ENCODE results near the gene PPM1L.

PPM1L gene

DNA sequence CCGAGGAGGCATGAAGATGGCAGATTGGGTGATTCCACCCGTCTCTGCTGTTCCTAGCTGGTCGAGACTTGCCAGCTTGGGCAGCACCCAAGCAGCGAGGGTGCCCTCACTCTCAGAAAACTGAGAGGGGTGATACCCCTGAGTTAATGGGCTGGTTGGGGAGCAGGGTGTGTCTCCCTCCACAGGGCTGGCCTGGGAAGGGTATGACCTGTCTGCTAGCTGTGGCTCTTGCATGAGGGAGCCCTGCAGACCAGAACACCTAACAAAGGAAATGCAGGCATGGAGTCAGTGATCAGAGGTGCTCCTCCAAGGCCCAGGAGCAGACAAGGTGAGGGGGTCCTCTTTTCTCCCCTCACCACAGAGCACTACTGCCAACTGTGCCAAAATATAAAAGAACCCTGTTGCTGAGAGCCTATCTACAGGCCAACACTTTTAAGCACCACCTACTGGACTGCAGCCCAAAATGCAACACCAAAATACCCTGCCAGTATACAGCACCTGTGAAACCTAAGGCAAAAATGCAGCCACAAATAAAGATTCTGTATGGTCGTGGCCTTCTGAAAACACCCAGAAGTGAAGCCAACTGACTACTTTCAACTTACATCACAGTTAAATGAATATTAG lies 35.8 kb upstream of the PPM1L start:
- Histone ChIP-seq H3K27ac (ENCODE audit: low read depth, low read length) (no peak overlapping the region), H2BK120ac (ENCODE audit: low read depth, low read length) (no peak overlapping the region)

DNA sequence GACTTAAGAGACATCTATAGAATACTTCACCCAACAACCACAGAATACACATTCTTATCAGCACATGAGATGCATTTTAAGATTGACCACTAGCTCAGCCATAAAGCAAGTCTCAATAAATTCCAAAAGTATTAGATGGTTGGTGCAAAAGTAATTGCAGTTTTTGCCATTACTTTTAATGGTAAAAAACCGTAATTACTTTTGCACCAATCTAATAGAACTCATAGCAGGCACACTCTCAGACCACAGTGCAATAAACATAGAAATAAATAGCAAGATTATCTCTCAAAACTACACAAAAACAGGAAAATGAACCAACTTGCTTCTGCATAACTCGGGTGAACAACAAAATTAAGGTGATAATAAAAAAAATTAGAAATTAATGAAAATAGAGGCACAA lies 33.7 kb upstream of the PPM1L start:
- Histone ChIP-seq H3K36me3 (ENCODE audit: control insufficient read depth, insufficient read depth, low read length) (no peaks in the 10 kb centered on the region), H3K79me1 (ENCODE audit: low read length) (no peaks in the 10 kb centered on the region), H3K23ac (ENCODE audit: low read length) (no peak overlapping the region), H3K79me2 (ENCODE audit: control insufficient read depth, insufficient read depth, low read length) (no peaks in the 10 kb centered on the region), H3K4ac (ENCODE audit: low read depth, low read length) (no peak overlapping the region), H3K9ac (ENCODE audit: low read length) (no peak overlapping the region), H3K27ac (ENCODE audit: low read depth, low read length) (no peak overlapping the region), H3K27me3 (ENCODE audit: insufficient read depth, low read length, poor library complexity) (no peaks in the 10 kb centered on the region), H2BK5ac (ENCODE audit: low read length) (no peak overlapping the region), H4K8ac (ENCODE audit: low read depth, low read length) (no peak overlapping the region), H2AK5ac (ENCODE audit: low read length) (no peak overlapping the region), H3K4me2 (ENCODE audit: low read length) (no peak overlapping the region), H3K4me3 (ENCODE audit: low read length) (no peak overlapping the region), H3K18ac (ENCODE audit: low read length) (no peak overlapping the region), H4K5ac (ENCODE audit: low read length) (no peak overlapping the region), H3K56ac (ENCODE audit: low read length) (no peak overlapping the region), H2BK15ac (replicated peaks; ENCODE audit: low read depth) (no peak overlapping the region), H2BK120ac (ENCODE audit: low read depth, low read length) (no peak overlapping the region), H3K4me1 (ENCODE audit: control insufficient read depth, low read depth, low read length) (no peaks in the 10 kb centered on the region)
- DNase-seq: no peak
- no CpG with 5 or more reads among the region's 2 CpGs for WGBS (ENCODE audit: extremely low coverage, insufficient coverage, low lambda C conversion rate)

More for the DNA sequence above, 35.8 kb upstream of the PPM1L start:
- DNase-seq: peak; percentile 54
- H3K4me3 ChIP-seq (ENCODE audit: low read length): no peak overlapping the region
- H4K5ac ChIP-seq (ENCODE audit: low read length): no peak overlapping the region
- no peaks in the 10 kb centered on the region for H3K27me3 ChIP-seq (ENCODE audit: insufficient read depth, low read length, poor library complexity)
- H3K9ac ChIP-seq (ENCODE audit: low read length): no peak overlapping the region
- H3K4me1 ChIP-seq (ENCODE audit: control insufficient read depth, low read depth, low read length): no peaks in the 10 kb centered on the region
- no peak overlapping the region for H2AK5ac ChIP-seq (ENCODE audit: low read length)
- H3K4me2 ChIP-seq (ENCODE audit: low read length): no peak overlapping the region
- no peaks in the 10 kb centered on the region for H3K79me1 ChIP-seq (ENCODE audit: low read length)
- no peak overlapping the region for H3K18ac ChIP-seq (ENCODE audit: low read length)
- no peak overlapping the region for H4K8ac ChIP-seq (ENCODE audit: low read depth, low read length)
- H3K79me2 ChIP-seq (ENCODE audit: control insufficient read depth, insufficient read depth, low read length): no peaks in the 10 kb centered on the region
- no peaks in the 10 kb centered on the region for H3K36me3 ChIP-seq (ENCODE audit: control insufficient read depth, insufficient read depth, low read length)
- no peak overlapping the region for H3K56ac ChIP-seq (ENCODE audit: low read length)
- no CpG with 5 or more reads among the region's 5 CpGs for WGBS (ENCODE audit: extremely low coverage, insufficient coverage, low lambda C conversion rate)
- H2BK15ac ChIP-seq (replicated peaks; ENCODE audit: low read depth): no peak overlapping the region
- H2BK5ac ChIP-seq (ENCODE audit: low read length): no peak overlapping the region
- H3K4ac ChIP-seq (ENCODE audit: low read depth, low read length): no peak overlapping the region
- no peak overlapping the region for H3K23ac ChIP-seq (ENCODE audit: low read length)

DNA sequence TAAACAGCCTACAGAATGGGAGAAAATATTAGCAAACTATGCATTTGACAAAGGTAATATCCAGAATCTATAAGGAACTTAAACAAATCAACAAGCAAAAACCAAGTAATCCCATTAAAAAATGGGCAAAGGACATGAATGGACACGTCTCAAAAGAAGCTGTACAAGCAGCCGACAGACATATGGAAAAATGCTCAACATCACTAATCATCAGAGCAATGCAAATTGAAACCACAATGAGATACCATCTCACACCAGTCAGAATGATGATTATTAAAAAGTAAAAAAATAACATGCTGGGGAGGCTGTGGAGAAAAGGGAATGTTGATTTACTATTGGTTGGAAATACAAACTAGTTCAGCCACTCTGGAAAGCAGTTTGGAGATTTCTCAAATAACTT lies 30.7 kb upstream of the PPM1L start:
- Histone ChIP-seq H3K79me1 (ENCODE audit: low read length) (no peaks in the 10 kb centered on the region), H3K4ac (ENCODE audit: low read depth, low read length) (no peak overlapping the region), H3K36me3 (ENCODE audit: control insufficient read depth, insufficient read depth, low read length) (no peaks in the 10 kb centered on the region), H3K4me3 (ENCODE audit: low read length) (no peak overlapping the region), H3K4me2 (ENCODE audit: low read length) (no peak overlapping the region), H3K23ac (ENCODE audit: low read length) (no peak overlapping the region), H3K18ac (ENCODE audit: low read length) (no peak overlapping the region), H3K27ac (ENCODE audit: low read depth, low read length) (no peak overlapping the region), H2BK15ac (replicated peaks; ENCODE audit: low read depth) (no peak overlapping the region), H3K79me2 (ENCODE audit: control insufficient read depth, insufficient read depth, low read length) (no peaks in the 10 kb centered on the region), H4K8ac (ENCODE audit: low read depth, low read length) (no peak overlapping the region), H3K4me1 (ENCODE audit: control insufficient read depth, low read depth, low read length) (no peaks in the 10 kb centered on the region), H4K5ac (ENCODE audit: low read length) (no peak overlapping the region), H2BK5ac (ENCODE audit: low read length) (no peak overlapping the region), H3K9ac (ENCODE audit: low read length) (no peak overlapping the region), H3K56ac (ENCODE audit: low read length) (no peak overlapping the region), H3K27me3 (ENCODE audit: insufficient read depth, low read length, poor library complexity) (no peaks in the 10 kb centered on the region), H2BK120ac (ENCODE audit: low read depth, low read length) (no peak overlapping the region), H2AK5ac (ENCODE audit: low read length) (no peak overlapping the region)
- no CpG with 5 or more reads among the region's 2 CpGs for WGBS (ENCODE audit: extremely low coverage, insufficient coverage, low lambda C conversion rate)
- DNase-seq: no peak

DNA sequence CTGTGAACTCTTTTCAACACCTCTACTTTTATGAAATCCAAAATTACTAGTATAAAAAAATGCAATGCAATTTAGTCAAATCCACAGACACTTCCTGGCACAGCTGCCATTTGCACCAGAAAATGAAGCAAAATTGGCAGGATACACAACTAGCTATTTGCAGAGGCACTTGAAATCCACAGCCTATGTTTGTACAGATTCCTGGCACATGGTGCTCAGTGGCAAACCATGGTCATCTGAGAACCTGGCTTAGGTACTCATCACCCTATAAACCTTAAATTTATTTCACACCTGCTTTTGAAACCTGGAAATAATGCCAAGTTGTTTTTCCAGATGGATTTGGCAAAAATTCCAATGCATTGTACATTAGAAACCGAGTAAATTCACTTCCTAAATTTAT lies 20.2 kb upstream of the PPM1L start:
- no peak overlapping the region for H3K4me3 ChIP-seq (ENCODE audit: low read length)
- no peak overlapping the region for H2BK15ac ChIP-seq (replicated peaks; ENCODE audit: low read depth)
- no peak overlapping the region for H2BK120ac ChIP-seq (ENCODE audit: low read depth, low read length)
- H3K79me1 ChIP-seq (ENCODE audit: low read length): no peaks in the 10 kb centered on the region
- no peaks in the 10 kb centered on the region for H3K36me3 ChIP-seq (ENCODE audit: control insufficient read depth, insufficient read depth, low read length)
- H3K79me2 ChIP-seq (ENCODE audit: control insufficient read depth, insufficient read depth, low read length): no peaks in the 10 kb centered on the region
- no peak overlapping the region for H2AK5ac ChIP-seq (ENCODE audit: low read length)
- H3K56ac ChIP-seq (ENCODE audit: low read length): no peak overlapping the region
- WGBS (ENCODE audit: extremely low coverage, insufficient coverage, low lambda C conversion rate): no CpG with 5 or more reads among the region's 1 CpG
- H3K27me3 ChIP-seq (ENCODE audit: insufficient read depth, low read length, poor library complexity): no peaks in the 10 kb centered on the region
- H4K8ac ChIP-seq (ENCODE audit: low read depth, low read length): no peak overlapping the region
- no peak overlapping the region for H3K27ac ChIP-seq (ENCODE audit: low read depth, low read length)
- no peak overlapping the region for H3K23ac ChIP-seq (ENCODE audit: low read length)
- DNase-seq: no peak
- no peak overlapping the region for H3K18ac ChIP-seq (ENCODE audit: low read length)
- no peak overlapping the region for H3K9ac ChIP-seq (ENCODE audit: low read length)
- no peaks in the 10 kb centered on the region for H3K4me1 ChIP-seq (ENCODE audit: control insufficient read depth, low read depth, low read length)
- H3K4ac ChIP-seq (ENCODE audit: low read depth, low read length): no peak overlapping the region
- no peak overlapping the region for H2BK5ac ChIP-seq (ENCODE audit: low read length)
- H3K4me2 ChIP-seq (ENCODE audit: low read length): no peak overlapping the region
- H4K5ac ChIP-seq (ENCODE audit: low read length): no peak overlapping the region

DNA sequence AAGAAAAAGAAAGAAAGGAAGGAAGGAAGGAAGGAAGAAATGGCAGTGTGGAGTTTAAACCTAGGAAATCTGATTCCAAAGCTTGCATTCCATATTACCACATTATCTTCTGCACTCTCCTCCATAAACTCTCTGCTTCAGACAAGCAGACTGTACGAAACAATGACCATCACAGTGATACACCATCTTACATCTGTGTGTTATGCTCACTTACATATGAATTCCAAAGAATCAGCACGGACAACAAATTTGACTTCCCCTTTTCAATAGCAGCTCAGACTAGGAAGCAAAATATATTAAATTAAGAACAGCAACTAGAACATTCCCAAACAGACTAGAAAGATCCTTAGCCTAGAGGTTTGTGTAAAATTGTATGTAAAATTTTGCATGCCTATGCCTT lies 18.0 kb upstream of the PPM1L start:
- H3K27ac ChIP-seq (ENCODE audit: low read depth, low read length): no peak overlapping the region
- no peak for DNase-seq
- no peak overlapping the region for H4K5ac ChIP-seq (ENCODE audit: low read length)
- H4K8ac ChIP-seq (ENCODE audit: low read depth, low read length): no peak overlapping the region
- no peak overlapping the region for H2BK15ac ChIP-seq (replicated peaks; ENCODE audit: low read depth)
- H2AK5ac ChIP-seq (ENCODE audit: low read length): no peak overlapping the region
- no peaks in the 10 kb centered on the region for H3K27me3 ChIP-seq (ENCODE audit: insufficient read depth, low read length, poor library complexity)
- H2BK5ac ChIP-seq (ENCODE audit: low read length): no peak overlapping the region
- H3K4me3 ChIP-seq (ENCODE audit: low read length): no peak overlapping the region
- H3K36me3 ChIP-seq (ENCODE audit: control insufficient read depth, insufficient read depth, low read length): no peaks in the 10 kb centered on the region
- no peak overlapping the region for H3K4me2 ChIP-seq (ENCODE audit: low read length)
- no peak overlapping the region for H3K18ac ChIP-seq (ENCODE audit: low read length)
- H3K79me2 ChIP-seq (ENCODE audit: control insufficient read depth, insufficient read depth, low read length): no peaks in the 10 kb centered on the region
- H3K9ac ChIP-seq (ENCODE audit: low read length): no peak overlapping the region
- no peaks in the 10 kb centered on the region for H3K4me1 ChIP-seq (ENCODE audit: control insufficient read depth, low read depth, low read length)
- no peak overlapping the region for H2BK120ac ChIP-seq (ENCODE audit: low read depth, low read length)
- H3K79me1 ChIP-seq (ENCODE audit: low read length): no peaks in the 10 kb centered on the region
- H3K23ac ChIP-seq (ENCODE audit: low read length): no peak overlapping the region
- no CpG with 5 or more reads among the region's 2 CpGs for WGBS (ENCODE audit: extremely low coverage, insufficient coverage, low lambda C conversion rate)
- H3K4ac ChIP-seq (ENCODE audit: low read depth, low read length): no peak overlapping the region
- H3K56ac ChIP-seq (ENCODE audit: low read length): no peak overlapping the region

DNA sequence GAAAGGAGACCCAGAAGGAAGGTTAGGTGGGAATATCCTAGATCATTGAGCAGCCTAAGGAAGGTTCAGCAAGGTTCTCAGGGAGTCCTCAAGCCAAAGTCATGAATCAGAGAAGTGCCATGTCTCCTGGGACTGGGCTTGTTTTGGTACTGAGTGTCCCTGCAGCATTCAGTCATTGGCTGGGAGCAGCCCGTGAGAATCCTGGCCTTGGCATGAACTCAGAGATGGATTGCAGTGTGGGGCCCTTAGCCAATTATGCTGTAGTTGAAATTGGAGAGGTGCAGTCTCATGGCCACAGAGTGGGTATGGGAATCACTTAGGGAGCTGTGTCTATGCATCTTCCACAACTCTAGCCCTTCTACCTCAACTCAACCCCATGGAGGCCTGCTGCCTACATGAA lies 17.0 kb upstream of the PPM1L start:
- Histone ChIP-seq H3K27ac (ENCODE audit: low read depth, low read length) (no peak overlapping the region), H2BK120ac (ENCODE audit: low read depth, low read length) (no peak overlapping the region), H3K79me2 (ENCODE audit: control insufficient read depth, insufficient read depth, low read length) (no peaks in the 10 kb centered on the region), H2BK5ac (ENCODE audit: low read length) (no peak overlapping the region), H3K9ac (ENCODE audit: low read length) (no peak overlapping the region), H4K8ac (ENCODE audit: low read depth, low read length) (no peak overlapping the region), H2BK15ac (replicated peaks; ENCODE audit: low read depth) (no peak overlapping the region), H3K79me1 (ENCODE audit: low read length) (no peaks in the 10 kb centered on the region), H3K18ac (ENCODE audit: low read length) (no peak overlapping the region), H3K4me2 (ENCODE audit: low read length) (no peak overlapping the region), H3K27me3 (ENCODE audit: insufficient read depth, low read length, poor library complexity) (no peaks in the 10 kb centered on the region), H3K56ac (ENCODE audit: low read length) (no peak overlapping the region), H3K4ac (ENCODE audit: low read depth, low read length) (no peak overlapping the region), H3K4me1 (ENCODE audit: control insufficient read depth, low read depth, low read length) (no peaks in the 10 kb centered on the region), H2AK5ac (ENCODE audit: low read length) (no peak overlapping the region), H3K36me3 (ENCODE audit: control insufficient read depth, insufficient read depth, low read length) (no peaks in the 10 kb centered on the region), H3K4me3 (ENCODE audit: low read length) (no peak overlapping the region), H4K5ac (ENCODE audit: low read length) (no peak overlapping the region), H3K23ac (ENCODE audit: low read length) (no peak overlapping the region)
- DNase-seq: no peak
- no CpG with 5 or more reads among the region's 1 CpG for WGBS (ENCODE audit: extremely low coverage, insufficient coverage, low lambda C conversion rate)

All from mesendoderm (in vitro differentiated cells).